NCI-H1436 (cell line): ENCODE data around the gene MGLL.

Experiments
- DNase-seq: peaks from one replicate; lab custom pipeline; 2025; lab: John Stamatoyannopoulos, UW

MGLL gene

DNA sequence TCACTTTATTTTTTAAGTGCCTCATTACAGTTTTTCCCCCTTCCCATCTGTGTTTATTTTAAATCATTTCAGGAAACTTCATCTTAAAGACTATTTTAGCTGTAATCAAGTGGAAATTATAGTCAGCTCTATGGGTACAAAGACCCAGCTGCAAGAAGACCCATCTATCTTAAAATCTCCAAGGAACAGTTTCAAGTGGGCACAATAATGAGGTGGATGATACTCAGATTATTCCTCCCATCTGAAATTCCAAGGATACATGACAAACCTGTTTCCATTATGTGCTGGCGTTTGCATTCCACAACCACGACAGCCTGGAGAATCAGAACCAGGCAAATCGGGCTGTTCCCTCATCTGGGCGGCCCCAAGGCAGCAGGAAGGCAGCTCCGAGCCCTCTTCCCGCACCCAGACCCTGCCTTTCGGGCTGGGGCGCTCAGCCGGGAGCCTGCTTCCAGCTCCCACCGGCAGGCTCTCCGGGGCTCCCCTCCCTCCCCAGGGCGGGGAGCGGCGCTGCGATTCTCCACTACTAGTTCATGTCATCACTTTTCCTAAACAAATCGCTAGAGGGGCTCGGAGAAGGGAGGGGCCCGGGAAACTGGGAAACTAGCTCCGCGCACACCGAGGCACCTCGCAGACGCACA is at the start of gene MGLL:
Gene MGLL, minus strand, starts transcription at position 475 of the 641 bp plus-strand sequence. Its CDS starts 197 bp downstream, at position 278.
- DNase-seq, result no peak

GRCh38 chr3:127870156-127870555 is 47.8 kb upstream of the MGLL start:
- DNase-seq, result no peak

GRCh38 chr3:127867986-127868385 is 45.7 kb upstream of the MGLL start:
- no peak for DNase-seq

- no peak for DNase-seq
Observed at GRCh38 chr3:127867412-127867811, 45.1 kb upstream of the MGLL start.

- DNase-seq, result no peak
Observed at GRCh38 chr3:127865941-127866340, 43.6 kb upstream of the MGLL start.

GRCh38 chr3:127860211-127860696 is 37.9 kb upstream of the MGLL start:
- no peak for DNase-seq

DNA sequence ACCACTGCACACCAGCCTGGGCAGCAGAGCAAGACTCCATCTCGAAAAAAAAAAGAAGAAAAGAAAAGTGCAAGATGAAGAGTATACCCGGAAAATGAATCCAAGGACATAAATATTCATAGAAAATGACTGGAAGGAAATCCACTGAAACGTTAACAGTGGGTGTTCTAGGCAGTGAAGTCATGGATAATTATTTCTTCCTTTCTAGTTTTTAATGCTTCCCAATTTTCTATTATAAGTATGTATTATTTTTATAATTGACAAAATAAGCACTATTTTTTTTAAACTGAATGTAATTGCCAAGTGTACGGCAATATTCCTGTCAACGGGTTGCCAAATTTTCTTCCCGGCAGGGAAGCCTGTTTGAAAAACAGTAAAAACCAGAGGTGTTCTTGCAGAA is 37.4 kb upstream of the MGLL start:
- no peak for DNase-seq

- no peak for DNase-seq
Observed at GRCh38 chr3:127858937-127859336, 36.6 kb upstream of the MGLL start.

DNA sequence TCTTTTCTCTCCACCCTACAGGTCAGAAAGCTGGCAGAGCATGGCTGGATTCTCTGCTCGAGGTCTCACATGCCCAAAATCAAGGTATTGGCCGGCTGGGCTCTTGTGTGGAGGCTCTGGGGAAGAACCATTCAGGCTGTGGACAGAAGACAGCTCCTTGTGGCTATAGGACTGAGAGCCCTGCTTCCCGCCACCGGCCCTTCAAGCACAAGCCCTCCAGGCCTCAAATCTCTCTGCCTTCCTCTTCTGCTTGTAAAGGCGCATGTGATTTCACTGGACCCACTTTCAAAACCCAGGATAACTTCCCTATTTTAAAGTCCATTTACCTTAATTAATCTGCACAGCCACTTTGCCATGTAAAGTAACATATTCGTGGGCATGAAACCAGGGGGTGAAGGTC is 36.2 kb upstream of the MGLL start:
- no peak for DNase-seq

GRCh38 chr3:127857333-127857732 is 35.0 kb upstream of the MGLL start:
- DNase-seq, result no peak

DNA sequence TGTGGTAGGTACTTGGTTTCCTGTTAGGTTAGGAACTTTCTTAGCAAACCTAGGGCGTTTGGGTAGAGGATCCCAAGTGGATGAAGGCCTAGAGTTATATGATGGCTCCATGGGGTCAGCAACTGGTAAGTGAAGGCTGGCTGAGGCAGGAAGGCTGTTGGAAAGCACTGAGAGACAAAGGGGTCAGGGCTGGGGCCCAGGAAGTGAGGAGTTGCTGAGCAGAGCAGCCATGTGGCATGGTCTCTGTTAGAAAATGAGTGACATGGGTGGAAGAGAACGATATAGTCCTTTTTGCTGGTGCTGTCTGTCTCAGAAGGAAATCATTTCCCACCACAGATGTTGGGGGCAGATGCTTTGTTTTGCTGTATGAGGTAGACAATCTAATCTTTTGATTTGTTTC is 34.5 kb upstream of the MGLL start:
- no peak for DNase-seq

- DNase-seq, result no peak
Observed at GRCh38 chr3:127855246-127855645, 32.9 kb upstream of the MGLL start.

DNA sequence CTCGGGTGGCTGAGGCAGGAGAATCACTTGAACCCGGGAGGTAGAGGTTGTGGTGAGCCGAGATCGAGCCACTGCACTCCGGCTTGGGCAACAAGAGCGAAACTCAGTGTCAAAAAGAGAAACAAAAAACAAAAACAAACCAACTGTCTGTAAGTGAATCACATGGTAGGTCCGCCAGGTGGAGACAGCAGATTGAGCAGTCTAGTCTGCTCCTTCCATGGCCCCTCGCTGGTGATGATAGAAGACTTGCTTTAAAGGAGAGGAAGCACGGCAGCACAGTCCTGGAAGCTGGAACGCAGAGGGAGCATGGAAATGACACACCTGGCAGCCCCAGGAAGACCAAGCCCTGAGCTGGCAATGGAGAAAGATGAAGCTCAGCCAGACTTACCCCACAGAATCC is 31.4 kb upstream of the MGLL start:
- DNase-seq, result no peak

- no peak for DNase-seq
Observed at GRCh38 chr3:127851899-127852298, 29.6 kb upstream of the MGLL start.

GRCh38 chr3:127849368-127849767 is 27.1 kb upstream of the MGLL start:
- no peak for DNase-seq

DNA sequence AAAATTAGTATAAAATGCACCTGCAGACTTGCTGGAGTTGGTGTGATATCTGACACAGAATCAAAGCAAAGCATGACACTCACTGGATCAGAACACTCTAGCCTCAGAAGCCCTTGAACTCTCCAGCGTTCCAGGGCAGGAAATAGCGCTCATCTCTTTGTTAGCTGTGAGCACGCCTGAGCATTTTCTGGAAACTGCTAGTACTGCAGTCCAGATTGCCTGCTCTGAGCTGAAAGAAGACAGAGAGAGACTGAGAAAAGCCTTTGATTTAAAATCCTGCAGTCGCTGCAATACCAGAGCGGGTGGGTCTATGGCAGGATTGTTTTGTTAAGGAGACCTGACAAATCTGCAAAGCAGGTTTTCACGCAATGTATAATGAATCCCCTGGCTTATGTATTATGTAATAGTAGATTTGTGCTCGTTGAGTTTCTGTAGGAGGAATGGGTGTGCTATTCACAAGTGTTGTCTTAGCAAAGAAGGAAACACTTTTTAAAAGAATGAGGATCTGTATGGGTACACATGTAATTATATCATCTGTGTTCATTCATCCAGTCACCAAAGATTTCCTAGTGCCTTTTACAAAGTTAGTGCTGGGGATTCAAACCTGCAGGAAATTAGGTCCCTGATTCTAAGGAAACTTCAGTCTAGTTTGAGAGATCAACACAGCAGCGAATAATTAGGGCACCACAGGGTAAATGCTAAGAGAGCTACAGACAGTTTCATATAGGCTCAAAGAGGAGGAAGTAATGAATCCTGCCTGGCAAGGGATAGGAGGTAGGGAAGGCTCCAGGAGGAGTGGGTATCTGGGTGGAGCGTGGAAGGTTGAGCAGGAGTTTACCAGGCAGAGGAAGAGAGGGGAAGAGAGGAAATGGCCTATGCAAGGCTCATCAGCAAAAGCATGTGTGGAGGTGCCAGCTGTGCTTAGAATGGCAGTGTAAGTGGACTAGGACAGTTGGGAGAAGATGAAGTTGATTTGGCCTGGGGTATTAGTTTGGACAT is 26.1 kb upstream of the MGLL start:
- DNase-seq, result no peak

- no peak for DNase-seq
Observed at GRCh38 chr3:127847236-127847720, 25.0 kb upstream of the MGLL start.

DNA sequence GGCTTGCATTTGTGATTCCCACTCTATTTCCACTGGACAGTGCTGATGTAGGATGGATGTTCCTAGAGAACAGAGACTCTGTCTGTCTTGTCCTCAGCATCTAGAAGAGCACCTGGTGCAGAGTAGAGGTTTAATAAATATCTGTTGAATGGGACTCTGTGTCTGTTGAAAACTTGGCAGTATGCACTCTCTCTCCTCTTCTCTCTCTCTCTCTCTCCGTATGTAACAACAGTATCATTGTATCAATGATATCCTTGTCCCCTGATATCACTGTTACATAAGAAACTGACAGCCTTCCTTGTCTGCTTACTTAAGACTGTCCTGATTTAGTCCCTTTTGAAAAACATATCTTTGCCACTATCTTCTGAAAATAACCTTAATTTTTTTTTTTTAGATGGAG is 24.3 kb upstream of the MGLL start:
- DNase-seq, result no peak

DNA sequence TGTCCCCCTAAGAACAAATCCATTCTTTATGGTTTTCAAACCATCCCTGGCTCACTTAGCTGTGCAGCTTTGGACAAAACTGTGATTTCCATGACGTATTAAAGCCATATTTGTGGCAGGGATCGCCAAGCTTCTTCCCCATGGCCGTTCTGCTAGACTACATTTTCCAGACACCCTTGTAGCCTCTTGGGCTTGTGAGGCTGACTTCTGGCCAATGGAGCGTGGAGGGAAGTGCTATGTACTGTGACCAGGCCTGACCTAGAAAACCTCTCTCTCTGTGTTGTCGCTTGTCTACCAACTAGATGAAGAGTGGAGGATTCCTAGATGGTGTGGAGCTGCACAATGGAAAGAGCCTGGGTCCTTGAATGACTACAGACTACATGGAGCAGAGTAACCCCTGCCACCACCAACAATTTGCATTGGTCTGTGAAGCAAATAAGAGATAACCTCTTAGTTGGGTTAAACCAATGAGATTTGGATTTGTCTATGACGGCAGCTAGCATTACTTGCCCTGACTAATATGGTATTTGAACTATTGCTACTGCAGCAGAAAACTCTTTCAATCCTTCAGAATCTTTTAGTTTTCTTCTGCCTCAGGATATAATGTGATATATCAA is 22.1 kb upstream of the MGLL start:
- DNase-seq, result no peak

- DNase-seq, result no peak
Observed at GRCh38 chr3:127840671-127841070, 18.4 kb upstream of the MGLL start.

DNA sequence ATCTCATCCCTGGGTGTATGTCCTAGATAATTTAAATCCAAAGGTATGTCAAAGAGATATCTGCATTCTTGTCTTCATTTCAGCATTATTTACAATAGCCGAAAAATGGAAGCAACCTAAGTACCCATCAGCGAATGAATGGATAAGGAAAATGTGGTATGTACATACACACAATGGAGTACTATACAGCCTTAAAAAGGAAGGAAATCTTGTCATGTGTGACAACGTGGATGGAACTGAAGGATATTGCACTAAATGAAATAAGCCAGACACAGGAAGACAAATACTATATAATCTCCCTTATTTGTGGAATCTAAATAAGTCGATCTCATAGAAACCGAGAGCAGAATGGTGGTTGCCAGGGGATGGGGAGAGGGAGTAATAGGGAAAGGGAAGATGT is 16.8 kb upstream of the MGLL start:
- no peak for DNase-seq
